Common myeloid progenitor, CD34-positive (primary cell): ENCODE measurements around the gene MYRIP. TPM values are rescaled to one million over a fixed set of nuclear protein-coding genes. Genes with fewer than 3 reads are reported as not detected.
"Not testable (repeated sequence)": the region's sequence is repeated elsewhere in the genome, so short reads cannot be mapped to it uniquely, and the experiment has no call there.

ENCODE experiments used
- CTCF ChIA-PET: fragments of 350-600 bp; sonication (Branson Sonifier 250); formaldehyde crosslinking; loops from one replicate; lab custom pipeline; 2021; ENCODE audit warnings: antibody characterized with exemption; lab: Charles Lee
- POLR2A ChIA-PET: fragments of 350-600 bp; sonication (Branson Sonifier 250); formaldehyde crosslinking; loops from one replicate; lab custom pipeline; 2021; ENCODE audit warnings: antibody characterized with exemption; lab: Charles Lee
- DNase-seq, 3 donors: peaks; one replicate each; pipeline versions ENCODE4 v3.0.0 to v3.0.0-alpha.2; 2013
- H3K27ac ChIP-seq, 2 experiments: 1 replicate in 1 of 2; 2 replicates in 1 of 2; pipeline ENCODE4 v1.7.0; 2013; ENCODE audit warnings: inconsistent platforms in 2 of 2, low read length in 2 of 2, mild to moderate bottlenecking in 2 of 2, low read depth in 1 of 2, moderate library complexity in 1 of 2; ENCODE audit not compliant: severe bottlenecking in 2 of 2, insufficient read depth in 1 of 2, poor library complexity in 1 of 2
- H3K27me3 ChIP-seq, 5 experiments: replicated peaks in 2 of 5; 1 replicate in 3 of 5; 2 replicates in 2 of 5; pipeline versions ENCODE4 v1.6.1 to v1.7.0; 2013; ENCODE audit warnings: low read length in 4 of 5, mild to moderate bottlenecking in 2 of 5, moderate library complexity in 2 of 5, inconsistent platforms in 1 of 5; ENCODE audit not compliant: insufficient read depth in 5 of 5, control insufficient read depth in 4 of 5
- H3K36me3 ChIP-seq, 4 experiments: 1 replicate in 2 of 4; 2 replicates in 2 of 4; pipeline versions ENCODE4 v1.6.1 to v1.7.0; 2013; ENCODE audit warnings: low read length in 3 of 4, control low read depth in 1 of 4, mild to moderate bottlenecking in 1 of 4; ENCODE audit not compliant: control insufficient read depth in 4 of 4, insufficient read depth in 4 of 4
- H3K4me1 ChIP-seq, 4 experiments: 1 replicate in 3 of 4; 2 replicates in 1 of 4; pipeline versions ENCODE4 v1.6.1 to v1.7.1; 2013; ENCODE audit warnings: low read length in 3 of 4, mild to moderate bottlenecking in 3 of 4, control low read depth in 1 of 4, inconsistent platforms in 1 of 4, moderate library complexity in 1 of 4; ENCODE audit not compliant: control insufficient read depth in 4 of 4, insufficient read depth in 4 of 4; ENCODE audit errors: control extremely low read depth in 1 of 4
- H3K4me3 ChIP-seq, 7 experiments: 1 replicate in 4 of 7; 2 replicates in 3 of 7; pipeline versions ENCODE4 v1.5.1 to v1.7.0; 2013; ENCODE audit warnings: mild to moderate bottlenecking in 7 of 7, low read length in 6 of 7, moderate library complexity in 6 of 7, inconsistent platforms in 2 of 7, low read depth in 2 of 7, control low read depth in 1 of 7; ENCODE audit not compliant: insufficient read depth in 4 of 7, control insufficient read depth in 1 of 7; ENCODE audit errors: extremely low read depth in 1 of 7
- H3K9me3 ChIP-seq, 5 experiments: 1 replicate in 4 of 5; 2 replicates in 1 of 5; pipeline versions ENCODE4 v1.6.1 to v1.7.1; 2013; ENCODE audit warnings: low read length in 4 of 5, mild to moderate bottlenecking in 2 of 5, inconsistent platforms in 1 of 5, low read depth in 1 of 5, moderate library complexity in 1 of 5; ENCODE audit not compliant: control insufficient read depth in 4 of 5, insufficient read depth in 2 of 5; ENCODE audit errors: control extremely low read depth in 1 of 5
- WGBS: methylation state at CpG from one replicate; pipeline ENCODE4 v1.1.5; 2013; ENCODE audit not compliant: insufficient coverage; 5-methylcytosine and 5-hydroxymethylcytosine counted together
- polyA plus RNA-seq: library from polyadenylated mRNA; unstranded; fragments of 120-200 nt; gene quantifications from one replicate; pipeline ENCODE4 v1.2.1, GENCODE V29; 2013

The MYRIP gene
- polyA plus RNA-seq, result 0.16 TPM

- CTCF ChIA-PET, result no interaction called here
- POLR2A ChIA-PET, result no interaction called here
- Histone ChIP-seq H3K27ac (no peak within 1 kb of the TSS), H3K27me3 (peaks cover 11 to 69% (median 40%) of the 10 kb centered on the region in 5 experiments), H3K36me3 (no peaks in the 10 kb centered on the region), H3K4me3 (peak within 1 kb of the TSS; percentile 10 to 70 (median 63)), H3K4me1 (peaks cover 0 to 23% (median 18%) of the 10 kb centered on the region in 4 experiments), H3K9me3 (no peaks in the 10 kb centered on the region)
- DNase-seq, result peak; percentile 47 to 81 (median 76)
- under 1% methylated on average over 69 of the region's 103 CpGs for WGBS
These were observed at the start of gene MYRIP for GRCh38 chr3:39809181-39809994. Gene MYRIP (plus strand): TSS chr3:39809609. CDS start chr3:39900817, 91,208 bp downstream.

- WGBS, result 90% methylated on average over 1 of the region's 1 CpG
- Histone ChIP-seq H3K9me3 (peaks cover 0 to 2% (median 0%) of the 10 kb centered on the region in 5 experiments), H3K36me3 (no peaks in the 10 kb centered on the region), H3K4me1 (no peaks in the 10 kb centered on the region), H3K27me3 (no peaks in the 10 kb centered on the region), H3K4me3 (no peak overlapping the region), H3K27ac (no peak overlapping the region)
- ChIA-PET POLR2A (no interaction called here), CTCF (no interaction called here)
- no peak for DNase-seq
These were observed 49.1 kb upstream of the MYRIP start for GRCh38 chr3:39760325-39760724.

GRCh38 chr3:39762537-39763070 lies 46.8 kb upstream of the MYRIP start:
- H3K36me3 ChIP-seq, result no peaks in the 10 kb centered on the region
- WGBS, result 30% methylated on average over 1 of the region's 1 CpG
- no peaks in the 10 kb centered on the region for H3K4me1 ChIP-seq
- H3K9me3 ChIP-seq, result no peaks in the 10 kb centered on the region
- H3K27ac ChIP-seq, result no peak overlapping the region
- DNase-seq, result peak in 2 of 3 donors; percentile 5 to 31
- no peak overlapping the region for H3K4me3 ChIP-seq
- no peaks in the 10 kb centered on the region for H3K27me3 ChIP-seq
- ChIA-PET POLR2A (no interaction called here), CTCF (no interaction called here)

- H3K27me3 ChIP-seq, result no peaks in the 10 kb centered on the region
- DNase-seq, result no peak
- H3K27ac ChIP-seq, result no peak overlapping the region
- H3K4me1 ChIP-seq, result no peaks in the 10 kb centered on the region
- POLR2A ChIA-PET, result no interaction called here
- no peak overlapping the region for H3K4me3 ChIP-seq
- H3K9me3 ChIP-seq, result no peaks in the 10 kb centered on the region
- CTCF ChIA-PET, result no interaction called here
- no peaks in the 10 kb centered on the region for H3K36me3 ChIP-seq
These were observed 46.0 kb upstream of the MYRIP start for GRCh38 chr3:39763390-39763789.

DNA sequence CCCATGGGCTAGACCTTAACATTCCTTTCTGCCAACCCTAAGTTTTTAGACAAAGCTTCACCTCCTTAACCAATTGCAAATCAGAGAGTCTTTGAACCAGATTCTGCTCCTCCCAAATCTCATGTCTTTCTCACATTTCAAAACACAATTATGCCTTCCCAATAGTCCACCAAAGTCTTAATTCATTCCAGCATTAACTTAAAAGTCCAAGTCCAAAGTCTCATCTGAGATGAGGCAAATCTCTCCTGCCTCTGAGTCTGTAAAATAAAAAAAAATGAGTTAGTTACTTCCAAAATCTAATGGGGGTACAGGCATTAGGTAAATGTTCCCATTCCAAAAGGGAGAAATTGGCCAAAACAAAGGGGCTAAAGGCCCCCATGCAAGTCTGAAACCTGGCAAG lies 43.8 kb upstream of the MYRIP start:
- Histone ChIP-seq H3K36me3 (no peaks in the 10 kb centered on the region), H3K27ac (no peak overlapping the region), H3K27me3 (no peaks in the 10 kb centered on the region), H3K4me1 (no peaks in the 10 kb centered on the region), H3K4me3 (no peak overlapping the region), H3K9me3 (no peaks in the 10 kb centered on the region)
- CTCF ChIA-PET, result no interaction called here
- POLR2A ChIA-PET, result no interaction called here
- no peak for DNase-seq

DNA sequence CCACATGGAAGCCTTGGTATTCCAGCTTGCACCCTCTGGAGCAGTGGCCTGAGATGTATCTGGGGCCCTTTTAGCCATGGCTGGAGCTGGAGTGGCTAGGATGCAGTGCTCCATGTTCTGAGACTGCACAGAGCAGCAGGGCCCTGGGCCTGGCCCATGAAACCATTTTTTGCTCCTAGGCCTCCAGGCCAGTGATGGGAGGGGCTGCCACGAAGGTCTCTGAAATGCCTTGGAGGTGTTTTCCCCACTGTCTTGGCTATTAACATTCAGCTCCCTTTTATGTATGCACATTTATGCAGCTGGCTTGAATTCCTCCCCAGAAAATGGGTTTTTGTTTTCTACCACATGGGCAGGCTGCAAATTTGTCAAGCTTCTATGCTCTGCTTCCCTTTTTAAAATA lies 43.0 kb upstream of the MYRIP start:
- no peak for DNase-seq
- Histone ChIP-seq H3K27me3 (no peaks in the 10 kb centered on the region), H3K36me3 (no peaks in the 10 kb centered on the region), H3K27ac (no peak overlapping the region), H3K4me3 (no peak overlapping the region), H3K4me1 (no peaks in the 10 kb centered on the region), H3K9me3 (no peaks in the 10 kb centered on the region)
- WGBS, result no CpG with 5 or more reads among the region's 1 CpG
- ChIA-PET CTCF (no interaction called here), POLR2A (no interaction called here)

GRCh38 chr3:39766909-39767308 lies 42.5 kb upstream of the MYRIP start:
- CTCF ChIA-PET, H3K4me1 ChIP-seq, H3K27ac ChIP-seq, H3K4me3 ChIP-seq, H3K27me3 ChIP-seq, H3K36me3 ChIP-seq, POLR2A ChIA-PET, DNase-seq, H3K9me3 ChIP-seq: not testable (repeated sequence)
